Hepatocyte (in vitro differentiated cells): ENCODE measurements around the gene MFSD6.

Experiments used
- CTCF ChIP-seq: fragments of 200-600 bp; sonication (generic); IDR thresholded peaks from 2 replicates; pipeline ENCODE4 v1.5.1; 2016; ENCODE audit warnings: antibody characterized with exemption, mild to moderate bottlenecking; ENCODE audit not compliant: poor library complexity
- EZH2 ChIP-seq: fragments of 200-600 bp; sonication (generic); IDR thresholded peaks from 2 replicates; pipeline ENCODE4 v1.6.1; 2016; ENCODE audit warnings: antibody characterized with exemption, mild to moderate bottlenecking, borderline replicate concordance
- EZH2phosphoT487 ChIP-seq: fragments of 200-600 bp; sonication (generic); IDR thresholded peaks from one replicate; pipeline ENCODE4 v1.6.1; 2018; ENCODE audit warnings: antibody characterized with exemption, mild to moderate bottlenecking, low read depth, moderate library complexity; ENCODE audit not compliant: unreplicated experiment, severe bottlenecking

- TF ChIP-seq CTCF (no peak), EZH2 (no peak), EZH2phosphoT487 (no peak)
Measured at GRCh38 chr2:190378880-190379237, 29.3 kb upstream of the MFSD6 start.
